Activated T-cell treated with anti-CD3 and anti-CD28 coated beads for 48 hours (primary cell): Measurements from ENCODE around the gene UACA.

ENCODE experiments used
- DNase-seq: peaks from one replicate; pipeline ENCODE4 v3.0.0-alpha.2; 2020; ENCODE audit warnings: low read depth

The UACA gene

GRCh38 chr15:70788114-70789049 is 25.0 kb upstream of the UACA start:
- DNase-seq, result no peak

GRCh38 chr15:70786996-70787395 is 23.6 kb upstream of the UACA start:
- DNase-seq, result no peak

- no peak for DNase-seq
Measured at GRCh38 chr15:70783610-70784022, 20.3 kb upstream of the UACA start.

- DNase-seq, result no peak
Measured at GRCh38 chr15:70783041-70783440, 19.7 kb upstream of the UACA start.

GRCh38 chr15:70781236-70781635 is 17.9 kb upstream of the UACA start:
- no peak for DNase-seq

- DNase-seq, result no peak
Measured at GRCh38 chr15:70778258-70779076, 15.1 kb upstream of the UACA start.

- DNase-seq, result no peak
Measured at GRCh38 chr15:70777170-70777926, 14.0 kb upstream of the UACA start.

- DNase-seq, result no peak
Measured at GRCh38 chr15:70775160-70775559, 11.8 kb upstream of the UACA start.

- DNase-seq, result no peak
Measured at GRCh38 chr15:70772402-70772801, 9.0 kb upstream of the UACA start.

- no peak for DNase-seq
Measured at GRCh38 chr15:70770863-70771262, 7.5 kb upstream of the UACA start.

GRCh38 chr15:70768257-70768883 is 5.0 kb upstream of the UACA start:
- no peak for DNase-seq

GRCh38 chr15:70767667-70768066 is 4.3 kb upstream of the UACA start:
- no peak for DNase-seq

- no peak for DNase-seq
Measured at GRCh38 chr15:70766597-70766996, 3.2 kb upstream of the UACA start.

- no peak for DNase-seq
Measured at GRCh38 chr15:70765504-70766281, 2.3 kb upstream of the UACA start.

- DNase-seq, result no peak
Measured at GRCh38 chr15:70763950-70764730, 782 bp upstream of the UACA start.

- peak; percentile 4 for DNase-seq
Measured at GRCh38 chr15:70762469-70763119, 764 bp downstream of the UACA start.

GRCh38 chr15:70761931-70762468 is 1.4 kb downstream of the UACA start:
- DNase-seq, result no peak

- DNase-seq, result no peak
Measured at GRCh38 chr15:70761046-70761445, 2.3 kb downstream of the UACA start.

- DNase-seq, result no peak
Measured at GRCh38 chr15:70758790-70759462, 4.4 kb downstream of the UACA start.
